GM18951 (cell line): Measurements from ENCODE around the gene INVS.
"Not testable (repeated sequence)": the region's sequence is repeated elsewhere in the genome, so short reads cannot be mapped to it uniquely, and the experiment has no call there.

Experiments used
- POLR2A ChIP-seq: IDR thresholded peaks from 4 replicates; pipeline ENCODE4 v1.6.1; 2011; ENCODE audit warnings: mild to moderate bottlenecking; ENCODE audit not compliant: insufficient read length, insufficient read depth; ENCODE audit errors: extremely low read depth
- in situ Hi-C: fragments of 300-500 bp; cut with MboI; formaldehyde crosslinking; loops from one replicate; pipeline ENCODE4 v1.12.0; 2022; ENCODE audit warnings: low sequenced_read_pairs, mixed read lengths, inconsistent platforms; ENCODE audit not compliant: unreplicated experiment

INVS gene

DNA sequence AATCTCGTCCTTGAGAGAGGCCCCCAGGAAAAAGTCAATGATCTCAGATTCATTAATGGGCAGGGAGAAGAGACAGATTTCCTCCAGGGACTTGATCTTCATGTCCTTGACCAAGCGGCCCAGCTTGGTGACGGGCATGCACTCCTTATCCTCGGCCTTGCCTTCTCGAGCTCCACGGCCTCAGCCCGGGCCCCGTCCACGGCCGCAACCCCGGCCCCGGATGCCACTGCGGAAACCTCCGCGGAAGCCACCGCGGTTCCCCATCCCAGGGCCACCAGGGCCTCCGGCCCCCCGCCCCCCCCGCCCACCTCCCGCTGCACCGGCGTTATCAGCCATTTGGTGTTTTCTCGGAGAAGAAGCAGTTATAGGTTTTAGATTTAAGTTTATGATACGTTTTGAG, 18.3 kb downstream of the INVS start:
- no peak for TF ChIP-seq POLR2A
- in situ Hi-C loops, result no loop called here

- in situ Hi-C loops, result no loop called here
- no peak for TF ChIP-seq POLR2A
Observed at GRCh38 chr9:100120286-100120685, 21.2 kb downstream of the INVS start.

DNA sequence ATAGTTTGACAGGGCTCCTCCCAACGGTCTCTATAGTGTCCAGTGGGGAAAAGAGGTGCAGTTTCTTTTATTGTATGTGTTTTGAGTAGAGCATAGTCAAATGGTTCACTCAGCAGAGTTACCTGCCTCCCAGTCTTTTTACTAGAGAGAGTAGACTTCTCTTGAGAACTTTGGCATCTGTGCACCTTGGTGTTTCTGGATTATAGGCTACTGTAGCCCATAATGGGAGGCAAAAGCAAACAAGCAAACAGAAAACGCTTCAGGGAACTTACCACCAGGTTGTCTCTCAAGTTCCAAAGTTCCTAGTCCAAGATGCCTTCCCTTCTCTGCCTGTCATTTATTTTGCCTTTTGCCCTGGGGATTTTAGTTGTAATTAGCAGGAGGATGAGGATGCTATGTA, 26.2 kb downstream of the INVS start:
- no peak for TF ChIP-seq POLR2A
- in situ Hi-C loops, result no loop called here

GRCh38 chr9:100125910-100126309, 26.9 kb downstream of the INVS start:
- in situ Hi-C loops, result no loop called here
- TF ChIP-seq POLR2A, result no peak

- in situ Hi-C loops, result no loop called here
- no peak for TF ChIP-seq POLR2A
Observed at GRCh38 chr9:100126423-100126822, 27.4 kb downstream of the INVS start.

DNA sequence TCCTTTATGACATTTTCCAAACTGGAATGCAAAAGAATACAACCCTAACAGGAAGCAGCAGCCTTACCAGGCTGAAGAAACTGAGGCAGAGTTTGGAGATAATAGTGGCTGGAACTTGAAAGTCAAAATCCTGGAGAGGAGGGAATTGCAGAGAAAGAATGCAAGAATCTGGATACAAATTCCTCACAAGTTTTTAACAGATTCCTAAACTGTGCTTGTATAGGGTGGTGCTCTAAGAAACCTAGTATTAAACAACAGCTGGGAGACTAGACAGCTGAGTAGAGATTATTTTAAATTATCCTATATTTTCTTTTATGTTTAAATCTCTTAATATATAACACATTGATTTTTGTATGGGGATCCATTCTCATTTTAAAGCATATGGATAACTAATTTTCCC, 30.7 kb downstream of the INVS start:
- in situ Hi-C loops, result no loop called here
- TF ChIP-seq POLR2A, result no peak

GRCh38 chr9:100131216-100131615, 32.2 kb downstream of the INVS start:
- TF ChIP-seq POLR2A, result no peak
- in situ Hi-C loops, result no loop called here

DNA sequence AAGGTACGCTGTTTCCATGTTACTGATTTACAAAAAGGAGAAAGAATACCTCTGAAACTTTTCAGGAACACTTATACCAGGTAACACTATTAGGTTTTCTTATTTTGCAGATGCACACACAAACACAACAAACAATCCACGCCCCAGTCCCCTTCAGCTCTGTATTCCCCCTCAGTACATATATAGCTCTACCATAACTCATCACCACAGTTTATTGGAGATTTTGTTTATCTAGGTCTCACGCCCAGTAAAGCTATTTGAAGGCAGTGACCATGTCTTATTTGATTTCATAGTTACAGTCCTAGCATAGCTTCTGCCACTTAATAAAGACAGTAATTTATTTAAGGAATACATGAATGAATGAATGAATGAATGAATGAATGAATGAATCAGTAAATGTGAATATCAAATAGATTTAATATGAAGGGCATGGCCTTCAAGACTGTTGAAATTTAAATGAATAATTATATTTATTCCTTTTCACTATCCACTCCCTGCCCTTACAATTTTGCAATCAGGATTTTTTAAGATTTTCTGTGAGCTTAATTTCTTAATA, 32.9 kb downstream of the INVS start:
- in situ Hi-C loops, result no loop called here
- TF ChIP-seq POLR2A, result no peak

DNA sequence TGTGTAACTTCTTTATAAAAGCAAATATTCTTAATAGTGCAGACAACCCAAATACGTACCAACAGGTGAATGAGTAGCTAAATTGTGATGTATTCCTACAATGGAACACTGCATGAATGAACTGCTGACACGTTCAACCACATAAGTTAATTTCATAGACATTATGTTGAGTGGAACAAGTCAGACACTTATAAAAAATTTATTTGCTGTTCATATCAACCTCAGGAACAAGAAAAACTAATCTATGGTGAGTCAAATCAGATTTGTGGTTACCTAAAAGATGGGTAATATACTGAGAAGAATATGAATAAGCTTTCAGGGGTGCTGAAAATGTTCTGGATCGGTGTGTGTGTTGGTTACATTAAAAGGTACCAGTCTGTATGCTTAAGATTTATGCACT, 35.7 kb downstream of the INVS start:
- in situ Hi-C loops, result no loop called here
- TF ChIP-seq POLR2A, result no peak

DNA sequence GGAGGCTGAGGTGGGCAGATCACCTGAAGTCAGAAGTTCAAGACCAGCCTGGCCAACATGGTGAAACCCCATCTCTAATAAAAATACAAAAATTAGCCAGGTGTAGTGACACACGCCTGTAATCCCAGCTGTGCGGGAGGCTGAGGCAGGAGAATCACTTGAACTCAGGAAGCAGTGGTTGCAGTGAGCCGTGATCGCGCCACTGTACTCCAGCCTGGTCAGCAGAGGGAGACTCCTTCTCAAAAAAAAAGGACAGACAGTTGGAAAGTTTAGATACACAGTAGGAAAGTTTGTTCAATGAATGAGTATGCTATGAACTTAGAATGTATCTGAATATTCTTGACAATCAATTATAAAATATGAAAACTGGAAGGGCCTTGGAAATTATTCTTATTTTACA, 37.8 kb downstream of the INVS start:
- in situ Hi-C loops, result not testable (repeated sequence)

GRCh38 chr9:100140303-100140702, 41.3 kb downstream of the INVS start:
- in situ Hi-C loops, result not testable (repeated sequence)

- in situ Hi-C loops, result not testable (repeated sequence)
Observed at GRCh38 chr9:100141862-100142261, 42.8 kb downstream of the INVS start.

DNA sequence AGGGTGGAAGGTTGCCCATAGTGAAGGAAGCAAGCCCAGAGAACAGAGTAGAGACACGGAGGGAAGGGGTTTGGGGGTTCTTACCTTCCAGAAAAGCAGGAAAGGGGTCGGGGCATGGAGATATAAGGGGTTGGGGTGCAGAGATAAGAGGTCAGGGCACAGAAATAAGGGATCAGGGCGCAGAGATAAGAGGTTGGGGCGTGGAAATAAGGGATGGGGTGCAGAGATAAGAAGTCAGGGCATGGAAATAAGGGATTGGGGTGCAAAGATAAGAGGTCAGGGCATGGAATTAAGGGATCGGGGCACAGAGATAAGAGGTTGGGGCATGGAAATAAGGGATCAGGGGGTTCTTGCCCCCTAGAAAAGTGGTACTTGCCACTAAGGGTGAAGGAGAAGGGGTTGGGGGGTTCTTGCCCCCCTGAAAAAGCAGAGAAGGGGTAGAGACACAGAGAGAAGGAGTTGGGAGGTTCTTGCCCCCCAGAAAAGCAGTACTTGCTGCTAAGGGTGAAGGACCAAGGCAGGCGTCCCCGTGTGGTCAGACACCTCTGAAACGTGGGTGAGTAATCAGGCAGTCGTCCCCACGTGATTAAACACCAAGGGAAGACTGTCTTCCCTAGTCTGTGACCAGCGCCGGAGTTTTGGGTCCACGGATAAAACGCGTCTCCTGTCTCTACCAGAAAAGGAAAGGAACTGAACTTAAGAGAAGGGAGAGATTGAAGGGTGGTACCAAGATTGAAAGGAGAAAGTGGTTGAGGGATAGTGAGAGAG, 46.3 kb downstream of the INVS start:
- in situ Hi-C loops, result not testable (repeated sequence)

DNA sequence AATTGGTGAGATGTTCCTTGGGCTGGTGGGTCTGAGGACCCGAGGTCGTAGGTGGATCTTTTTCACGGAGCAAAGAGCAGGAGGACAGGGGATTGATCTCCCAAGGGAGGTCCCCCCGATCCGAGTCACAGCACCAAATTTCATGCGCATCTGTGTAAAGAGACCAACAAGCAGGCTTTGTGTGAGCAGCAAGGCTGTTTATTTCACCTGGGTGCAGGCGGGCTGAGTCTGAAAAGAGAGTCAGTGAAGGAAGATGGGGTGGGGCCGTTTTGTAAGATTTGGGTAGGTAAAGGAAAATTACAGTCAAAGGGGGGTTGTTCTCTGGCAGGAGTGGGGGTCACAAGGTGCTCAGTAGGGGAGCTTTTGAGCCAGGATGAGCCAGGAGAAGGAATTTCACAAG, 46.9 kb downstream of the INVS start:
- in situ Hi-C loops, result not testable (repeated sequence)

DNA sequence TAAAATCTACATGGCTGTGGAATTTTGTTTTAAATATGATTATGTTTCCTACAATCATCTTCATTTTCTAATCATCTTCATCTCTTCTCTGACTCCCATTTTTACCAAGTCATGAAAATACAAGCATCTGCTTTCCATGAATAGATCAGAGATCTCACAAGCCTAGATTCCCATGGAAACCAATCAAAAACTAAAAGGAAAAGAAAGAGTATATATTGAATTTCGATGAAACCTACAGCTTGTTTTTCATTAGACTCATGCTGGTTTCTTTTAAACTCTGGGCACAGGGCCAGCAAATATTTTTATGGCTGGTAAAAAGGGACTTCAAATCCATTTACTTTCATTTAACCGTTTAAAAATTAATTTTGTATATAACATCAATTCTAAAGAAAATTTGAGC, 51.2 kb downstream of the INVS start:
- TF ChIP-seq POLR2A, result no peak
- in situ Hi-C loops, result no loop called here
